ENCODE measurements around the gene OPN3.

DNA sequence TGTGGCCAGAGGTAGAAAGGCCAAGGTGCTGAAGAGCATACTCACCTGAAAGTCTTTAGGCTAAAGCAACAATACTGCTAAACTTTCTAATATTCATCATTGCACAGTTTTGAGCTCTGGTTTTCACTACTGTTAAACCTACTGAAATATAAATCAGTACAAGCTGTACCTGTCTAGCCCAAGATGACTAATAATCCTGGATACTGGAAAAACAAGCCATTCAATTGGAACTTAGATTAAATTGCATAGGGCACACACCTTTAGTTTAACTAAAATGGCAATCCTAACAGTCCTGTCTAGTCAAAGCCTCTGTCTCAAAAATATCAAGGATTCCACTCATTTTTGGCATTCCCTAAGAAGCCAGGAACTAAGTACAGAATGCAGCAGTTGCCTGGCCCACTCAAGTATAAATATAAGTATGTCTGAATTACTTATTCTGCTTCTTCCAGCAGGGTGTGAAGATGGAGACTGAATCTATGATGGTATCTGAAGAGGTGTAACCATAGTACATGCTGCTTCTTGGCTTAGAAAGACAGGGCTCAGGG is 3.1 kb downstream of the OPN3 start:
- TF ChIP-seq, protein P1, sequence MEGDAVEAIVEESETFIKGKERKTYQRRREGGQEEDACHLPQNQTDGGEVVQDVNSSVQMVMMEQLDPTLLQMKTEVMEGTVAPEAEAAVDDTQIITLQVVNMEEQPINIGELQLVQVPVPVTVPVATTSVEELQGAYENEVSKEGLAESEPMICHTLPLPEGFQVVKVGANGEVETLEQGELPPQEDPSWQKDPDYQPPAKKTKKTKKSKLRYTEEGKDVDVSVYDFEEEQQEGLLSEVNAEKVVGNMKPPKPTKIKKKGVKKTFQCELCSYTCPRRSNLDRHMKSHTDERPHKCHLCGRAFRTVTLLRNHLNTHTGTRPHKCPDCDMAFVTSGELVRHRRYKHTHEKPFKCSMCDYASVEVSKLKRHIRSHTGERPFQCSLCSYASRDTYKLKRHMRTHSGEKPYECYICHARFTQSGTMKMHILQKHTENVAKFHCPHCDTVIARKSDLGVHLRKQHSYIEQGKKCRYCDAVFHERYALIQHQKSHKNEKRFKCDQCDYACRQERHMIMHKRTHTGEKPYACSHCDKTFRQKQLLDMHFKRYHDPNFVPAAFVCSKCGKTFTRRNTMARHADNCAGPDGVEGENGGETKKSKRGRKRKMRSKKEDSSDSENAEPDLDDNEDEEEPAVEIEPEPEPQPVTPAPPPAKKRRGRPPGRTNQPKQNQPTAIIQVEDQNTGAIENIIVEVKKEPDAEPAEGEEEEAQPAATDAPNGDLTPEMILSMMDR (IDR thresholded peaks at IDR 0.05), result no peak
- TF ChIP-seq POLR2AphosphoS5 (IDR thresholded peaks at IDR 0.05; ENCODE audit: insufficient read depth in 1 of 2, low read depth in 1 of 2), result no peak
- no peak for TF ChIP-seq POLR2A (IDR thresholded peaks at IDR 0.05)

Data from vagina (tissue), 2 donors.